ENCODE measurements around the gene TGFBR2. TPM values are rescaled to one million over a fixed set of nuclear protein-coding genes. Genes with fewer than 3 reads are reported as not detected.

Gene TGFBR2
- polyA plus RNA-seq, 1 experiment = 61.0 TPM

- Histone ChIP-seq H3K36me3 (ENCODE audit: control insufficient read depth, insufficient read depth, low read length) (no peaks in the 10 kb centered on the region), H3K4me3 (ENCODE audit: low read depth, low read length) (no peak overlapping the region), H3K27me3 (ENCODE audit: control insufficient read depth, insufficient read depth, low read length) (no peaks in the 10 kb centered on the region)
- DNase-seq (ENCODE audit: low read depth) = no peak
- ChIA-PET POLR2A (no interaction called here), CTCF (no interaction called here)
- TF ChIP-seq CTCF (IDR thresholded peaks at IDR 0.05; ENCODE audit: insufficient read depth, low read depth, low read length) = no peak
Measured at GRCh38 chr3:30632521-30632920, 26.1 kb downstream of the TGFBR2 start.

GRCh38 chr3:30633718-30634117 lies 27.3 kb downstream of the TGFBR2 start:
- no peak overlapping the region for H3K4me3 ChIP-seq (ENCODE audit: low read depth, low read length)
- no peaks in the 10 kb centered on the region for H3K36me3 ChIP-seq (ENCODE audit: control insufficient read depth, insufficient read depth, low read length)
- ChIA-PET CTCF (no interaction called here), POLR2A (no interaction called here)
- H3K27me3 ChIP-seq (ENCODE audit: control insufficient read depth, insufficient read depth, low read length) = no peaks in the 10 kb centered on the region
- TF ChIP-seq CTCF (IDR thresholded peaks at IDR 0.05; ENCODE audit: insufficient read depth, low read depth, low read length) = no peak
- no peak for DNase-seq (ENCODE audit: low read depth)

GRCh38 chr3:30634761-30635735 lies 28.6 kb downstream of the TGFBR2 start:
- Histone ChIP-seq H3K4me3 (ENCODE audit: low read depth, low read length) (no peak overlapping the region), H3K36me3 (ENCODE audit: control insufficient read depth, insufficient read depth, low read length) (no peaks in the 10 kb centered on the region), H3K27me3 (ENCODE audit: control insufficient read depth, insufficient read depth, low read length) (no peaks in the 10 kb centered on the region)
- POLR2A ChIA-PET = interaction anchor here (0.5 kb wide), 1 partner anchor 13 kb away, joined by 3 read pairs; no protein-coding TSS in a partner anchor
- no peak for DNase-seq (ENCODE audit: low read depth)
- CTCF ChIA-PET = no interaction called here
- no peak for TF ChIP-seq CTCF (IDR thresholded peaks at IDR 0.05; ENCODE audit: insufficient read depth, low read depth, low read length)

GRCh38 chr3:30637310-30638219 lies 31.2 kb downstream of the TGFBR2 start:
- no peak for TF ChIP-seq CTCF (IDR thresholded peaks at IDR 0.05; ENCODE audit: insufficient read depth, low read depth, low read length)
- POLR2A ChIA-PET = no interaction called here
- CTCF ChIA-PET = no interaction called here
- DNase-seq (ENCODE audit: low read depth) = no peak
- Histone ChIP-seq H3K36me3 (ENCODE audit: control insufficient read depth, insufficient read depth, low read length) (no peaks in the 10 kb centered on the region), H3K4me3 (ENCODE audit: low read depth, low read length) (no peak overlapping the region), H3K27me3 (ENCODE audit: control insufficient read depth, insufficient read depth, low read length) (no peaks in the 10 kb centered on the region)

All from BJ (cell line).